Rectal smooth muscle tissue (tissue), 1 donor: ENCODE results near the gene PYDC1.
A peak's percentile ranks its signal among the peaks of the same experiment; 100 is the strongest.
"Not testable (repeated sequence)": the region's sequence is repeated elsewhere in the genome, so short reads cannot be mapped to it uniquely, and the experiment has no call there.

Experiments used
- H3K27ac ChIP-seq: one replicate; pipeline ENCODE4 v1.7.0; 2013; ENCODE audit warnings: low read depth, low read length, inconsistent platforms
- H3K27me3 ChIP-seq: one replicate; pipeline ENCODE4 v1.7.0; 2013; ENCODE audit warnings: low read length; ENCODE audit not compliant: control insufficient read depth, insufficient read depth
- H3K36me3 ChIP-seq: one replicate; pipeline ENCODE4 v1.7.0; 2013; ENCODE audit warnings: low read length; ENCODE audit not compliant: control insufficient read depth, insufficient read depth
- H3K4me1 ChIP-seq: one replicate; pipeline ENCODE4 v1.7.0; 2013; ENCODE audit warnings: low read length; ENCODE audit not compliant: control insufficient read depth, insufficient read depth
- H3K4me3 ChIP-seq: one replicate; pipeline ENCODE4 v1.7.0; 2013; ENCODE audit warnings: low read length
- H3K9ac ChIP-seq: one replicate; pipeline ENCODE4 v1.7.0; 2013; ENCODE audit warnings: low read length

Gene PYDC1

GRCh38 chr16:31179219-31179746, 37.7 kb downstream of the PYDC1 start:
- Histone ChIP-seq H3K27ac (peak overlapping the region; percentile 99), H3K27me3 (no peaks in the 10 kb centered on the region), H3K4me3 (peak overlapping the region; percentile 93), H3K4me1 (peaks cover 18% of the 10 kb centered on the region), H3K9ac (peak overlapping the region; percentile 63), H3K36me3 (peaks cover 9% of the 10 kb centered on the region)

GRCh38 chr16:31177136-31177535, 39.8 kb downstream of the PYDC1 start:
- no peak overlapping the region for H3K27ac ChIP-seq
- H3K36me3 ChIP-seq = no peaks in the 10 kb centered on the region
- H3K4me1 ChIP-seq = peaks cover 10% of the 10 kb centered on the region
- no peaks in the 10 kb centered on the region for H3K27me3 ChIP-seq
- peak overlapping the region; percentile 32 for H3K4me3 ChIP-seq
- H3K9ac ChIP-seq = no peak overlapping the region

GRCh38 chr16:31170048-31170447, 46.9 kb downstream of the PYDC1 start:
- H3K27me3 ChIP-seq, H3K9ac ChIP-seq, H3K4me3 ChIP-seq, H3K36me3 ChIP-seq, H3K27ac ChIP-seq, H3K4me1 ChIP-seq: not testable (repeated sequence)

GRCh38 chr16:31168848-31169247, 48.1 kb downstream of the PYDC1 start:
- H3K27ac ChIP-seq = no peak overlapping the region
- H3K9ac ChIP-seq = no peak overlapping the region
- no peaks in the 10 kb centered on the region for H3K36me3 ChIP-seq
- no peaks in the 10 kb centered on the region for H3K27me3 ChIP-seq
- H3K4me1 ChIP-seq = no peaks in the 10 kb centered on the region
- no peak overlapping the region for H3K4me3 ChIP-seq

- Histone ChIP-seq H3K36me3 (no peaks in the 10 kb centered on the region), H3K27ac (no peak overlapping the region), H3K4me1 (no peaks in the 10 kb centered on the region), H3K27me3 (no peaks in the 10 kb centered on the region), H3K4me3 (no peak overlapping the region), H3K9ac (no peak overlapping the region)
These were observed 49.6 kb downstream of the PYDC1 start for GRCh38 chr16:31167315-31167714.
